Tracheal epithelial cell (primary cell): Measurements from ENCODE around the gene MTHFD1. TPM values are rescaled to one million over a fixed set of nuclear protein-coding genes. Genes with fewer than 3 reads are reported as not detected.

Source experiments
- total RNA-seq: library from RNA; depleted of rRNA; stranded (reverse); fragments of >200 nt; gene quantifications from 2 replicates; pipeline ENCODE4 v1.2.1, GENCODE V29; 2014

Gene MTHFD1
- 33.0 and 40.2 TPM in 2 replicates for total RNA-seq

GRCh38 chr14:64387782-64388532 is at the start of gene MTHFD1:
MTHFD1 (plus strand) TSS chr14:64388353; CDS start chr14:64388428, 75 bp downstream.

GRCh38 chr14:64465191-64465822 is 77.2 kb downstream of the MTHFD1 start, which contains the start of gene AKAP5:
AKAP5 (plus strand) TSS chr14:64465499; CDS start chr14:64468395, 2,896 bp downstream.

GRCh38 chr14:64503434-64504309 is 115.5 kb downstream of the MTHFD1 start, which contains the start of gene ZBTB25:
ZBTB25 (minus strand) TSS chr14:64503838; CDS start chr14:64490533, 13,305 bp downstream.

GRCh38 chr14:64504310-64504896 is 116.2 kb downstream of the MTHFD1 start, which contains the start of gene ZBTB1:
ZBTB1 (plus strand) TSS chr14:64504770; CDS start chr14:64521505, 16,735 bp downstream.

Other genes with a start within 250 kb of the MTHFD1 start
- gene ESR2, start 94.0 kb upstream of the MTHFD1 start, total RNA-seq: under 0.01 and 0.24 TPM in 2 replicates
- gene AKAP5, start 77.1 kb downstream of the MTHFD1 start, total RNA-seq: under 0.01 and 0.72 TPM in 2 replicates
- gene ZBTB25, start 115.5 kb downstream of the MTHFD1 start, total RNA-seq: 4.9 and 6.0 TPM in 2 replicates
- 32.8 and 40.7 TPM in 2 replicates for gene ZBTB1, start 116.4 kb downstream of the MTHFD1 start, total RNA-seq
- gene HSPA2, start 152.4 kb downstream of the MTHFD1 start, total RNA-seq: 3.4 and 8.4 TPM in 2 replicates
- gene PPP1R36, start 161.6 kb downstream of the MTHFD1 start, total RNA-seq: 0.72 and 0.85 TPM in 2 replicates